DND-41 (cell line): ENCODE results near the gene MARK2.

Experiments
- ATAC-seq: fragments of 200-7000 bp; cut with Tn5 transposase; 3 replicates; pipeline ENCODE4 v1.9.1; 2021; ENCODE audit warnings: low read depth; ENCODE audit not compliant: insufficient read depth
- DNase-seq: peaks from one replicate; pipeline ENCODE4 v3.0.0-alpha.2; 2020
- H2AFZ ChIP-seq: 2 replicates; pipeline ENCODE4 v1.6.0; 2012; ENCODE audit warnings: low read depth, low read length
- H3K27ac ChIP-seq: 2 replicates; pipeline ENCODE4 v1.5.1; 2012; ENCODE audit warnings: low read length, inconsistent platforms
- H3K27me3 ChIP-seq: fragments of 200-600 bp; sonication (generic); 2 replicates; pipeline ENCODE4 v1.6.0; 2012; ENCODE audit warnings: low read length, mild to moderate bottlenecking, inconsistent platforms; ENCODE audit not compliant: insufficient read depth, poor library complexity
- H3K36me3 ChIP-seq: 2 replicates; pipeline ENCODE4 v1.5.1; 2012; ENCODE audit warnings: low read length, inconsistent platforms; ENCODE audit not compliant: insufficient read depth
- H3K4me1 ChIP-seq: 2 replicates; pipeline ENCODE4 v1.5.1; 2012; ENCODE audit warnings: mild to moderate bottlenecking, low read length; ENCODE audit not compliant: insufficient read depth
- H3K4me2 ChIP-seq: 2 replicates; pipeline ENCODE4 v1.6.0; 2012; ENCODE audit warnings: mild to moderate bottlenecking, moderate library complexity, low read length, inconsistent platforms; ENCODE audit not compliant: insufficient read depth
- H3K4me3 ChIP-seq, 2 experiments: fragments of 200-600 bp in 1 of 2; shearing (Covaris generic) in 1 of 2; 2 replicates each; pipeline ENCODE4 v1.5.1; 2012 to 2016; ENCODE audit warnings: inconsistent platforms in 2 of 2, low read length in 2 of 2, mild to moderate bottlenecking in 2 of 2, low read depth in 1 of 2, moderate library complexity in 1 of 2
- H3K79me2 ChIP-seq: 2 replicates; pipeline ENCODE4 v1.6.0; 2012; ENCODE audit warnings: low read length, inconsistent platforms; ENCODE audit not compliant: insufficient read depth
- H3K9ac ChIP-seq: 2 replicates; pipeline ENCODE4 v1.6.0; 2012; ENCODE audit warnings: low read depth, mild to moderate bottlenecking, inconsistent platforms, low read length, moderate library complexity
- H3K9me3 ChIP-seq: 2 replicates; pipeline ENCODE4 v1.5.1; 2012; ENCODE audit warnings: low read length, moderate library complexity, mild to moderate bottlenecking, inconsistent platforms; ENCODE audit not compliant: insufficient read depth, severe bottlenecking
- H4K20me1 ChIP-seq: 2 replicates; pipeline ENCODE4 v1.6.0; 2012; ENCODE audit warnings: low read length; ENCODE audit not compliant: insufficient read depth
- CTCF ChIP-seq: IDR thresholded peaks from 2 replicates; pipeline ENCODE4 v1.5.1; 2012; ENCODE audit warnings: borderline replicate concordance, low read length, moderate library complexity, mild to moderate bottlenecking; ENCODE audit not compliant: poor library complexity, severe bottlenecking; ENCODE audit errors: extremely low read depth
- EZH2 ChIP-seq: IDR thresholded peaks from 3 replicates; pipeline ENCODE4 v1.6.1; 2012; ENCODE audit warnings: borderline replicate concordance, low read depth, mild to moderate bottlenecking, moderate library complexity, low read length, inconsistent platforms; ENCODE audit not compliant: severe bottlenecking

MARK2 gene

GRCh38 chr11:63875506-63876065 lies 36.7 kb downstream of the MARK2 start:
- ATAC-seq, result no peak
- H3K79me2 ChIP-seq, result peaks cover 97% of the 10 kb centered on the region
- no peak for DNase-seq
- H3K27me3 ChIP-seq, result no peaks in the 10 kb centered on the region
- H4K20me1 ChIP-seq, result peaks cover 82% of the 10 kb centered on the region
- no peak for TF ChIP-seq EZH2
- no peak for TF ChIP-seq CTCF
- H3K4me2 ChIP-seq, result no peak overlapping the region
- no peak overlapping the region for H2AFZ ChIP-seq
- H3K27ac ChIP-seq, result no peak overlapping the region
- no peak overlapping the region for H3K4me3 ChIP-seq
- no peaks in the 10 kb centered on the region for H3K9me3 ChIP-seq
- no peak overlapping the region for H3K9ac ChIP-seq
- no peaks in the 10 kb centered on the region for H3K4me1 ChIP-seq
- peaks cover 29% of the 10 kb centered on the region for H3K36me3 ChIP-seq

GRCh38 chr11:63876616-63877015 lies 37.7 kb downstream of the MARK2 start:
- no peak for ATAC-seq
- TF ChIP-seq CTCF (no peak), EZH2 (no peak)
- no peak overlapping the region for H2AFZ ChIP-seq
- no peaks in the 10 kb centered on the region for H3K4me1 ChIP-seq
- H3K4me3 ChIP-seq, result no peak overlapping the region
- no peak overlapping the region for H3K4me2 ChIP-seq
- no peaks in the 10 kb centered on the region for H3K27me3 ChIP-seq
- H3K79me2 ChIP-seq, result peaks cover 98% of the 10 kb centered on the region
- no peaks in the 10 kb centered on the region for H3K9me3 ChIP-seq
- no peak overlapping the region for H3K9ac ChIP-seq
- peaks cover 83% of the 10 kb centered on the region for H4K20me1 ChIP-seq
- no peak overlapping the region for H3K27ac ChIP-seq
- peaks cover 23% of the 10 kb centered on the region for H3K36me3 ChIP-seq
- no peak for DNase-seq

- ATAC-seq (no peak), DNase-seq (no peak)
- Histone ChIP-seq H3K4me2 (no peak overlapping the region), H3K36me3 (peaks cover 23% of the 10 kb centered on the region), H3K4me1 (no peaks in the 10 kb centered on the region), H3K27ac (0 out of 2 replicates have a peak overlapping the region, but pooled peaks have one; percentile 28), H3K27me3 (no peaks in the 10 kb centered on the region), H3K9me3 (no peaks in the 10 kb centered on the region), H3K9ac (no peak overlapping the region), H4K20me1 (peaks cover 79% of the 10 kb centered on the region), H3K4me3 (no peak overlapping the region), H3K79me2 (peaks cover 94% of the 10 kb centered on the region), H2AFZ (no peak overlapping the region)
- TF ChIP-seq EZH2, result no peak
- no peak for TF ChIP-seq CTCF
These were observed 38.8 kb downstream of the MARK2 start for GRCh38 chr11:63877658-63878241.
